Measurements from ENCODE around the gene NEO1. TPM values are rescaled to one million over a fixed set of nuclear protein-coding genes. Genes with fewer than 3 reads are reported as not detected.

The NEO1 gene
- total RNA-seq, 1 donor from 2014 or later: 8.7 TPM

GRCh38 chr15:73233623-73234022, 181.4 kb downstream of the NEO1 start:
- intact Hi-C loops (cut with DNase I): no loop called here
- no peak for DNase-seq (ENCODE audit: low spot score)

- intact Hi-C loops (cut with DNase I): loop anchor here (5.0 kb wide), 1 partner anchor 34 kb away; no protein-coding TSS in a partner anchor
- no peak for DNase-seq (ENCODE audit: low spot score)
Measured at GRCh38 chr15:73237910-73238309, 185.6 kb downstream of the NEO1 start.

DNA sequence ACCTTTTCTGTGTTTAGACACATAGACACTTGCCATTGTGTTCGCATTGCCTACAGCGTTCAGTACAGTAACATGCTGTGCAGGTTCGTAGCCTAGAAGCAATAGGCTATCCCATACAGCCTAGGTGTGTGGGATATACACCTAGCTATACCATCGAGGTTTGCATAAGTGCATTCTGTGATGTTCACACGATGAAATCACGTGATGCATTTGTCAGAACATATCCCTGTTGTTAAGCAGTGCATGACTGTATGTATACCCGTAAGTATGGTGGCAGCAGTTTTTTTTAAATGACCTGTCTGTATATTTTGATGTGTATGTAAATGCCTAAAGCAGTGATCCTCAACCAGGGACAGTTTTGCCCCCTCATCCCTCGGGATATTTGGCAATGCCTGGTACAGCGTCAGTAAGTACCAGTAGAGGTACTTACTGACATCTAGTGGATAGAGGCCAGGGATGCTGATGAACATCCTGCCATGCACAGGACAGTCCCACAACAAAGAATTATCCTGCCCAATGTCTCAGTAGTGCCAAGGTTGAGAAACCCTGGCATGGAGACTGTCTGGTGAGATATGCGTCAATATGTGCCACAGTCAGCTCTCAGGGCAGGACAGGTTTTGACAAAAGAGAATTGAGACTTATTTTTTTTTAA, 187.4 kb downstream of the NEO1 start:
- no peak for DNase-seq (ENCODE audit: low spot score)
- intact Hi-C loops (cut with DNase I): loop anchor here (5.0 kb wide), 1 partner anchor 33 kb away; no protein-coding TSS in a partner anchor

- DNase-seq (ENCODE audit: low spot score): peak; percentile 74
- intact Hi-C loops (cut with DNase I): no loop called here
Measured at GRCh38 chr15:73240866-73241499, 188.7 kb downstream of the NEO1 start.

- intact Hi-C loops (cut with DNase I): no loop called here
- no peak for DNase-seq (ENCODE audit: low spot score)
Measured at GRCh38 chr15:73244333-73244732, 192.1 kb downstream of the NEO1 start.

- intact Hi-C loops (cut with DNase I): no loop called here
- no peak for DNase-seq (ENCODE audit: low spot score)
Measured at GRCh38 chr15:73246439-73246838, 194.2 kb downstream of the NEO1 start.

GRCh38 chr15:73246898-73247297, 194.6 kb downstream of the NEO1 start:
- DNase-seq (ENCODE audit: low spot score): no peak
- intact Hi-C loops (cut with DNase I): no loop called here

GRCh38 chr15:73247331-73247730, 195.1 kb downstream of the NEO1 start:
- intact Hi-C loops (cut with DNase I): no loop called here
- no peak for DNase-seq (ENCODE audit: low spot score)

- intact Hi-C loops (cut with DNase I): no loop called here
- DNase-seq (ENCODE audit: low spot score): no peak
Measured at GRCh38 chr15:73249499-73249898, 197.2 kb downstream of the NEO1 start.

DNA sequence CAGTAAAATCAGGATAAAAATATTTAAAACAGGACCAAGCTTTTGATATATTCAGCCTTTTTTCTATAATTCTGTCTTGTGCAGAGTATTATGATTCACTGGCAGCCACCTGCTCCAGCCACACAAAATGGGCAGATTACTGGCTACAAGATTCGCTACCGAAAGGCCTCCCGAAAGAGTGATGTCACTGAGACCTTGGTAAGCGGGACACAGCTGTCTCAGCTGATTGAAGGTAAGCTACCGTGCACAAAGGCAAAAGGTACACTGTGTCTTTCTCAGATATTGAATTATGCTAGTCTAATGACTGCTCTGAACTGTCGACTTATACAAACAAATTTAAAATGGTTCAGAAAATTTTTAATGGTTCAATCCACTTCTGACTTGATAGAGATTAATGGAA, 202.3 kb downstream of the NEO1 start:
- intact Hi-C loops (cut with DNase I): no loop called here
- no peak for DNase-seq (ENCODE audit: low spot score)

DNA sequence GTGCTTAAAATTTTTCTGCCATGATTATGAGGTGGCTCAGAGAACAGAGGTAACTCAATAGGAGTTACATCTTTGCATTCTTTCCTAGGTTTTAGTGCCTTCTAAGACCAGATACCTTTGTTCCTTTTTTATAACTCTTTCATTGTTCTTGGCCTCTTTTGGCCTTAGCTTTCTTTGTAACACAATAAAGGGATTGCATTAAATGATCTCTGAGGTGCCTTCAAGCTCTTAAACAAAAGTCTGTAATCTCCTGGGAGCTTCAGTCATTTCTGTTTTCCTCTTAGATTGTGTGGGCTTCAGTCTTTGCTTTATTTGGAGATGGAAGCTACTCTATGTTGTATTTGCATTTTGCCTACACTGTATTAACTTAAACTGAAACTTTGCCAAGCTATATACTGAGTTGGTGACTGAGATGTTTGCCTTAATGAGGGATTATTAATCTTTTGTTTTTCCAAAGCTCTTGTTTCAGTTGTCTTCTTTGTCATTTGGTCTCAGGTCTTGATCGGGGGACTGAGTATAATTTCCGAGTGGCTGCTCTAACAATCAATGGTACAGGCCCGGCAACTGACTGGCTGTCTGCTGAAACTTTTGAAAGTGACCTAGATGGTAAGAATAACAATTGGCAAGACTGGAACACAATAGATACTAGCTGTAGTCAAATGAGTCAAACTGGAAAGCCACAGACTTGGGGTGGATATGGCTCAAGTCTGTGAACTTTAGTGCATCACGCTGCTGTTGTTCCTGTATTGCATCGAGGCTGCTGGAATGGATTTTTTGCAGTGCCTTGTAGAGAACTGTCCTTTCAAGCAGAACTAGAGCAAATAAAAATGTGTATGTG, 206.2 kb downstream of the NEO1 start:
- DNase-seq (ENCODE audit: low spot score): no peak
- intact Hi-C loops (cut with DNase I): no loop called here

DNA sequence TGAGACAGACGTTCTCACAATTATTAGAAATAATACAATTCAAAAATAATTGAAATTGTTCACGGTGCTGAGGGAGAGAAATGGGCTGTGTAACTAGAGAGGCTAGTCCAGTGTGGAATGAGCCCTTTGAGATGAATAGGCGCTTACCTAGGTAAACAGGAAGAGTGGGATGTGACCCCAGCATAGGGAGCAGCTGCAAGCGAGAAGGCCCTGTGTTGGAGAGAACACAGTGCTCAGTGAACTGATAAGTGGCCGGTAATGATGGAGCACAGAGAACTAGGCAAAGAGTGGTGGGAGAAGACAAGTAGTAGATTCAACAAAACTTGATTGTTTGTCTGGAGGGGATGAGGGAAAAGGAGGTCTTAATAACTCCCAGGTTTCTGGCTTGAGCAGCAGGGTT, 212.6 kb downstream of the NEO1 start:
- intact Hi-C loops (cut with DNase I): no loop called here
- DNase-seq (ENCODE audit: low spot score): no peak

GRCh38 chr15:73265536-73266153, 213.4 kb downstream of the NEO1 start:
- no peak for DNase-seq (ENCODE audit: low spot score)
- intact Hi-C loops (cut with DNase I): no loop called here

DNA sequence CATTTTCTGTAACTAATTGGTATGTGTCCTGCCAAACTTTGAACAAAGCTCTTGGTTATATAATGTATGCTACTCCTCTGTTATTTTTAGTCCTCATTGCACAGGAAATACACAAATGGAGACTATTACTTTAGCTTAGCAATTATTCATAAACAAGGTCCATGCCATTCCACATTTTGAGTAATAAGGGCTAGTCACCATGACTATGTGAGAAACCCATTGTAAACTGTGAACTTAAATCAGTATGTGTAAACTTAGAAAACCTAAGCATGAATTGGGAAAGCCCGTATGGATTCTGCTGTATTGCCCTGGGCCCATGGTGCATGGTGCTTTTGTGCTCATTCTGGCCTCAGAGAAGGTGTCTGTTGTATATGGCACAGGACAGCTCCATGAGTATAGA, 216.2 kb downstream of the NEO1 start:
- no peak for DNase-seq (ENCODE audit: low spot score)
- intact Hi-C loops (cut with DNase I): no loop called here

GRCh38 chr15:73270366-73271097, 218.3 kb downstream of the NEO1 start:
- DNase-seq (ENCODE audit: low spot score): no peak
- intact Hi-C loops (cut with DNase I): loop anchor here (5.0 kb wide), 2 partner anchors 33 to 483 kb away; no protein-coding TSS in a partner anchor

DNA sequence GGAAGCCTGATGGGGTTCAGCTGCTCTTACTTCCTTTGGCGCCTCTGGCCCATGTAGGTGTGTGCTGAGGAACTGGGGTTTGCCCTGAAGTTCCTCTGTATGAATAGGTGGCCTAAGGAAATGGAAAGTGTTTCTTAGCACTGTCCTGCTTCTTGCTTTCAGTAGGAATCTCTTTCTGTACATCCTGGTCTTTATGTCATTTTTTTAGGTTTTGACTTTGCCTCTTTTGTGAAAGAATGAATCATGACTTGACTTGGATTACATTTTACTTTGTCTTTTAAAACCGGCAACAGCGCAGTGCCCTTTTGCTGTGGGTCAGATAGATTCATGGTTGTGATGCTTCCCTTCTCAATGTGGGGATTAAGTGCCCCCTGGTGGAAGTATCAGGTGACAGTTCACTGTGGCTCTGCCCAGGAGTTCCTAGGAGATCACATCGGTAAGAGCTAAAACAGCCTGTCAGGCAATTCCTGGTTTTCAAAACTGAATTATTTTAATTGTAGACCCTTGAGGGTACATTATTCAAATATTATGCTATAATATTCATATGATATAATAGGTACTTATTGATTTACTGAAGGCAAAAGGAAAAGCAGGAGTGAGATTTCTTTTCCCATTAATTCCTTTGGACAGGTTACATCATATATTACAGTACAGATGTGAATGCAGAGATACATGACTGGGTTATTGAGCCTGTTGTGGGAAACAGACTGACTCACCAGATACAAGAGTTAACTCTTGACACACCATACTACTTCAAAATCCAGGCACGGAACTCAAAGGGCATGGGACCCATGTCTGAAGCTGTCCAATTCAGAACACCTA, 221.1 kb downstream of the NEO1 start:
- intact Hi-C loops (cut with DNase I): loop anchor here (5.0 kb wide), 2 partner anchors 36 to 486 kb away; no protein-coding TSS in a partner anchor
- DNase-seq (ENCODE audit: low spot score): no peak

DNA sequence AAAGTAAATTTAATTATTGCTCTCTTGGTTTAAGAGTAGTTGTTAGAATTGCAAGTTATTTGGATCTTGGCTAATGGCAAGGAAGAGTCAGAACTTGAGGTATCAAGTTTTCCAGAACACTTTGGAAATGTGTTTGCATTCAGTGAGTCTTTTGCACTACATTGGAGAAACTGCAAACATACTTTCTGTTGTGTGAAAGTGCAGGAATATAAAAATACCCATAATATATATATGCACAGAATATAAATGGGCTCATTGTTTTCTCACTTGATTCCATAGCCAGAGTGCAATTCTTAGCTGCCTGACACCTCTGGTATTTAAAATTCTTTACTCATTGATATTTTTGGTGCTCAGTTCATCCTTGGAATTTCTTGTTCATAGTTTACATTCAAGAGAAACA, 223.6 kb downstream of the NEO1 start:
- intact Hi-C loops (cut with DNase I): no loop called here
- no peak for DNase-seq (ENCODE audit: low spot score)

GRCh38 chr15:73282567-73283365, 230.5 kb downstream of the NEO1 start:
- intact Hi-C loops (cut with DNase I): no loop called here
- no peak for DNase-seq (ENCODE audit: low spot score)
